A549 (cell line): ENCODE measurements around the gene TRAPPC4.

Experiments used
- BHLHE40 ChIP-seq: IDR thresholded peaks from 2 replicates; pipeline ENCODE4 v1.6.1; 2012; ENCODE audit warnings: low read depth, low read length, inconsistent platforms
- CEBPB ChIP-seq, 2 experiments: fragments of >200 bp in 1 of 2; sonication (Bioruptor Twin) in 1 of 2; formaldehyde crosslinking in 1 of 2; IDR thresholded peaks; 2 replicates each; pipeline ENCODE4 v1.6.1; 2012 to 2016
- CHD4 ChIP-seq: fragments of 200-600 bp; sonication (generic); IDR thresholded peaks from 2 replicates; pipeline ENCODE4 v1.6.1; 2016; ENCODE audit warnings: antibody characterized with exemption, mild to moderate bottlenecking, borderline replicate concordance
- FOSL2 ChIP-seq, 2 experiments: fragments of 450-650 bp in 1 of 2; fragments of >200 bp in 1 of 2; sonication (Bioruptor Twin) in 1 of 2; formaldehyde crosslinking; IDR thresholded peaks; 2 replicates each; pipeline versions ENCODE4 v1.5.0 to v1.6.1; 2016 to 2020; ENCODE audit warnings: mild to moderate bottlenecking in 1 of 2, moderate library complexity in 1 of 2
- HOXB5 ChIP-seq: fragments of 250-450 bp; sonication (Bioruptor Pico); IDR thresholded peaks from 2 replicates; pipeline ENCODE4 v1.5.0; 2020; ENCODE audit warnings: mild to moderate bottlenecking, moderate library complexity
- JUNB ChIP-seq: fragments of >200 bp; sonication (Bioruptor Twin); formaldehyde crosslinking; IDR thresholded peaks from 2 replicates; pipeline ENCODE4 v1.6.1; 2016
- POLR2A ChIP-seq: IDR thresholded peaks from 2 replicates; pipeline ENCODE4 v1.6.1; 2012; ENCODE audit warnings: mild to moderate bottlenecking, low read length
- RCOR1 ChIP-seq: fragments of 150-350 bp; IDR thresholded peaks from 2 replicates; pipeline ENCODE4 v1.6.1; 2014; ENCODE audit warnings: antibody characterized with exemption, low read length, low read depth
- ZFP36 ChIP-seq: fragments of 450-650 bp; IDR thresholded peaks from 2 replicates; pipeline ENCODE4 v1.6.1; 2014; ENCODE audit warnings: borderline replicate concordance; ENCODE audit not compliant: partially characterized antibody
- TF ChIP-seq, protein P1 (sequence below): fragments of >200 bp; sonication (Bioruptor Twin); formaldehyde crosslinking; IDR thresholded peaks from 3 replicates; pipeline ENCODE4 v1.5.1; 2016
- TF ChIP-seq, protein P2 (sequence below): IDR thresholded peaks from 2 replicates; pipeline ENCODE4 v1.6.1; 2012

- TF ChIP-seq ZFP36: no peak
- TF ChIP-seq FOSL2 (IDR thresholded peaks at IDR 0.05): no peak
- no peak for TF ChIP-seq FOSL2 (CRISPR knock-in tag; IDR thresholded peaks at IDR 0.05)
- TF ChIP-seq RCOR1: no peak
- TF ChIP-seq, protein P1, sequence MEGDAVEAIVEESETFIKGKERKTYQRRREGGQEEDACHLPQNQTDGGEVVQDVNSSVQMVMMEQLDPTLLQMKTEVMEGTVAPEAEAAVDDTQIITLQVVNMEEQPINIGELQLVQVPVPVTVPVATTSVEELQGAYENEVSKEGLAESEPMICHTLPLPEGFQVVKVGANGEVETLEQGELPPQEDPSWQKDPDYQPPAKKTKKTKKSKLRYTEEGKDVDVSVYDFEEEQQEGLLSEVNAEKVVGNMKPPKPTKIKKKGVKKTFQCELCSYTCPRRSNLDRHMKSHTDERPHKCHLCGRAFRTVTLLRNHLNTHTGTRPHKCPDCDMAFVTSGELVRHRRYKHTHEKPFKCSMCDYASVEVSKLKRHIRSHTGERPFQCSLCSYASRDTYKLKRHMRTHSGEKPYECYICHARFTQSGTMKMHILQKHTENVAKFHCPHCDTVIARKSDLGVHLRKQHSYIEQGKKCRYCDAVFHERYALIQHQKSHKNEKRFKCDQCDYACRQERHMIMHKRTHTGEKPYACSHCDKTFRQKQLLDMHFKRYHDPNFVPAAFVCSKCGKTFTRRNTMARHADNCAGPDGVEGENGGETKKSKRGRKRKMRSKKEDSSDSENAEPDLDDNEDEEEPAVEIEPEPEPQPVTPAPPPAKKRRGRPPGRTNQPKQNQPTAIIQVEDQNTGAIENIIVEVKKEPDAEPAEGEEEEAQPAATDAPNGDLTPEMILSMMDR: no peak
- TF ChIP-seq JUNB: no peak
- TF ChIP-seq CEBPB (IDR thresholded peaks at IDR 0.05): no peak
- no peak for TF ChIP-seq POLR2A
- no peak for TF ChIP-seq BHLHE40
- TF ChIP-seq CHD4: no peak
- no peak for TF ChIP-seq HOXB5
- TF ChIP-seq, protein P2, sequence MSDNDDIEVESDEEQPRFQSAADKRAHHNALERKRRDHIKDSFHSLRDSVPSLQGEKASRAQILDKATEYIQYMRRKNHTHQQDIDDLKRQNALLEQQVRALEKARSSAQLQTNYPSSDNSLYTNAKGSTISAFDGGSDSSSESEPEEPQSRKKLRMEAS: no peak
Measured at GRCh38 chr11:118998388-118998717, 20.2 kb upstream of the TRAPPC4 start.
